ENCODE data around the gene HMCES.

Gene HMCES

DNA sequence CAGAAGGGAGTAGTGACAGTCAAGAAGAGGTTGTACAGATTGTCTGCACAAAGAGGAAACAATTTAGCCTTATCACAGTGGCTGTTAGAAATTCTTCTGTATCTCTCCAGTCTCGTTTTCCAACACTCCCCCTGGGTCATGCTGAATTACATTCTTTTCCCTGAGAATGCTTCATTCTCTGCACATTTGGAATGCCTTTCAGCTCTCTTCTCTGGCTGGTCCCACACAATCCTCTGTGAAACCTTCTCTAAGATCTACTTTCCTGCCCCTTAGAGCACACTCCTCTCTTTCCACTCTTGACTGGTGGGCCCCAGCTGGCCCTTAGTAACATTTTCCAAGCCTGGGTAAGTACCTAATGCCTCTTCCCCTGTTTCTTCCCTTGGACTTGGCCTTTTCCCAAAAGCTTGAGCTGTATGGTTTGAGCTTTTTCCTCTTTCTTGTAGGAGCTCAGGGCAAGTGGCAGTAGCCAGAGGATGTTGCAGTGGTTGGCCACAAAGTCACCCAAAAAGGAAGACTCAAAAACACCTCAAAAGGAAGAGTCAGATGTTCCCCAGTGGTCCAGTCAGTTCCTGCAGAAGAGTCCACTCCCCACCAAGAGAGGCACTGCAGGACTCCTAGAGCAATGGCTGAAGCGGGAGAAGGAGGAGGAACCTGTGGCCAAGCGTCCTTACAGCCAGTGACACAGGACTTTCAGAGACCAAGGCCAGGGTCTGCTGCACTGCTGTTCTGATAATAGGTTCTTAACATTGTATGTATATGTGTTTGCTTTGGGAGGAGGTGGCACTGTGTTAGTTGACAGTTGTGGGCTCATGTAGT, 25.7 kb downstream of the HMCES start:
- no peak for DNase-seq (ENCODE audit: low read depth in 3 of 3)

DNA sequence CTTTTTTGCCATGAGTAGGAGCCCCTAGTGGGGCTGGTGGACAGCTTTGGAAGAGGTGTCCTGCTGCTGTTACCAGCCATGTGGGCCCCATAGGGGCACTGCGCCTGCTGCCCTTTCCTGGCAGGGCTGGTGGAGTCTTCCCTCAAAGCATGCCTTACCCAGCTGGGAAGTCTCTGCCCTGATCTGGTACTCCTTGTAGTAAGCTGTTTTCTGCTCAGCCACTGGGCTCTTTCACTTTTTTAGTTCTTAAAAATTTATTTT, 26.2 kb downstream of the HMCES start:
- DNase-seq (ENCODE audit: low read depth in 3 of 3), result no peak

DNA sequence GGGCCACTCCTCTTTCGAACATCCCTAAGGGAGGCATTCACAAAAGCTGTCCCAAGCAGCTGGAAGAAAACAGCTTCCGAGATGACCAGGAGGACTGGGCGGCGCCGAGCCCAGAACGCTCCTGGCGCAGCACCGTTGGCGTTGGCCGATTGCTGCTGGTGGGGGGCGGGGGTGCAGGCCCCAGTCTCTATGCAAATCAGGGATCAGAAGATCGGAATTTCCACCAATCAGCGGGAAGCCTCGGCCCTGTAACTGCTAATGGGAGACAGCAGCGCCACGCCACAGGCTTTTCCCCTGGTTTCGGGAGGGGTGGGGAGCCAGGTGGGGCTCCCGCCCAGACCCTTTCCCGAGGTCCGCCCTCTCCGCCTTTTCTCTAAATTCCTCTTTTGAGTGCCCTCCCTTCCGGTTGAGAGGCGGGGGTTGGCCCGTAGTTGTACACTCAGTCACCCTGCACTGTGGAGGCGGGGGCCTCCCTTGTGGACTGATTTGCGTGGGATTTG, 27.0 kb downstream of the HMCES start:
- no peak for DNase-seq (ENCODE audit: low read depth in 3 of 3)

DNA sequence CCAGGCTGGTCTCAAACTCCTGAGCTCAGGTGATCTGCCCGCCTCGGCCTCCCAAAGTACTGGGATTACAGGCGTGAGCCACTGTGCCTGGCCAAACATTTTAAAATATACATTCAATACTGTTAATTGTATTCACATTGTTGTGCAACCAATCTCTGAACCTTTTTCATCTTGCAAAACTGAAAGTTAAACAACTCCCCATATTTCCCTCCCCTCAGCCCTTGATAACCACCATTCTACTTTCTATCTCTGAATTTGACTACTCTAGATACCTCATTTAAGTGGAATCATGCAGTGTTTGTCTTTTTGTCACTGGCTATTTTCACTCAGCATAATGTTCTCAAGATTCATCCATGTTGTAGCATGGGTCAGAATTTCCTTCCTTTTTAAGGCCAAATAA, 30.0 kb downstream of the HMCES start:
- no peak for DNase-seq (ENCODE audit: low read depth in 3 of 3)

DNA sequence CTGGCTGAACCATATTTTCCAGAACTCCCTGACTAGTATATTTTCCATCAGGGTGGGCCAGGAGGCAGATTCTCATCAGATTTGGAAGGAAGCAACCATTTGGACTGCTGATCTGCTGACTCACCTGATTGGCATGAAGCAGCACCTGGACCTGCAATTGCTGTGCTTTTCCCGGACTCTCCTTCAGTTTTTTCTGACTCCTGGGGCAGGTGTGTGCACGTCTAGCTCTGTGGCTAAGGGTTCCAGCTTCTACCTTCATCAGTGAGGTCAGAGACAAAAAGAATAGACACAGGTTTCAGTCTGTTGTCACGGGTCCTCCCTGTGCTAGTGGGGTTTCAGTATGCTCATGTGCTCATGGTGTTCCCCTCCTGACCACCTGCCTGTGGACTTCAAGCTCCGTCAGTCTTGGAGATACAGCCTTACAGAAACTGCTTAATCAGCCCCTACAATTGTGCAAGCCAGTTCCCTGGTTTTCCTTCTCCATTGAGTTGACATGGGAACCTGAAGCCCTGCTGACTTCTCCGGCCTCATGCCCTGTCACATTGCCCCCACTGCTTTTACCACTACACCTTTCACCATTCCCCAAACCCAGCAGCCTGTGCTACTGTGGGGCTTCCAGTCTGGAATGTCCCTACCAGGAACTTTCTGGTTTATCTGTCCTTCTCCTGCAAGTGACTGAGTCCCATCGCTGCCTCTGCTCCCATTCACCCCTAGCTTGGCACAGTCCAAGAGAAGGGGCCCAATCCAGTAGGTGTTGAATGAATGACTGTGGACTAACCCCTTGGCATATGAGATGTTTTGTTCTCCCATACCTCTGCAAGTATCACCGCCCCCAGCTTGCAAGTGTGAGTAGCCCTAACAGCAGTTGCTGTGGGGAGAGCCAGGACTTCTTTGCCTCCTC, 31.7 kb downstream of the HMCES start:
- no peak for DNase-seq (ENCODE audit: low read depth in 3 of 3)

DNA sequence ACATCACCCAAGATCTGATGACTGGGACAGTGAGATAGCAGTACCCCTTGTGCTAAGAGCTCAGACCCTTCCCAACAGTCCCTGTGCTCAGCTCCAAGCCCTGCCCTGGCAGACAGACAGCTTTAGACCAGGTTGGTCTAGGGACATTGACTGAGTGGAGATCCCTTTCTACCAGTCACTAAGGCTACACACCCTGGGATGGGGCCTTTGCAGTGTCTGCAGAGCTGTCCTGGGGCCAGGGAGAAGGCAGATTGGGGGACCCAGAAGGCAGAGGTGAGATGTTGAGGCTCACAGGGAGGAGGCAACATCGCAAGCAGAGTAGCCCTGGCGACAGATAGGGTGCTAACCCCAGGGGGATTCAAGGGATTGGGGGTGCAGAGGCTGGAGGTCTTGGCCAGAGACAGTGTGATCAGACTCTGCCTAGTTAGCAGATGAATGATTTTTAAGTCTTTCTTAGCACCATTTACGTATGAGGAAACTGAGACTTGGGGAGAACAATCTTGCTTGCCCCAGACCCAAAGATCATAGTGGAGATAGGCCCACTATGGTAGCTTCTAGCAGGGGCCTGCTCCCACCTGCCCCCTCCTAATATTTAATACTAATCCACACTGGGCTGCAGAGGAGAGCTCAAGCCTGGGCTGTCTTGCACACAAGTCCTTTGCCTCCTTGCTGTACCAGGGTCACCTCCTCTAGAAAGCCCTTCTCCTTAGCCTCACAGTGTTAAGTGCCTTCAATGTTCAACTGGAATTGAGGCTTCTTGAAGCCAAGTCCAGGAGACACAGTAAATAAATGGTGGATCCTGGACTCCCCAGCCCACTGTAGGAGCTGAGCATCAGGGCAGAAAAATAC, 32.6 kb downstream of the HMCES start:
- DNase-seq (ENCODE audit: low read depth in 3 of 3), result no peak

DNA sequence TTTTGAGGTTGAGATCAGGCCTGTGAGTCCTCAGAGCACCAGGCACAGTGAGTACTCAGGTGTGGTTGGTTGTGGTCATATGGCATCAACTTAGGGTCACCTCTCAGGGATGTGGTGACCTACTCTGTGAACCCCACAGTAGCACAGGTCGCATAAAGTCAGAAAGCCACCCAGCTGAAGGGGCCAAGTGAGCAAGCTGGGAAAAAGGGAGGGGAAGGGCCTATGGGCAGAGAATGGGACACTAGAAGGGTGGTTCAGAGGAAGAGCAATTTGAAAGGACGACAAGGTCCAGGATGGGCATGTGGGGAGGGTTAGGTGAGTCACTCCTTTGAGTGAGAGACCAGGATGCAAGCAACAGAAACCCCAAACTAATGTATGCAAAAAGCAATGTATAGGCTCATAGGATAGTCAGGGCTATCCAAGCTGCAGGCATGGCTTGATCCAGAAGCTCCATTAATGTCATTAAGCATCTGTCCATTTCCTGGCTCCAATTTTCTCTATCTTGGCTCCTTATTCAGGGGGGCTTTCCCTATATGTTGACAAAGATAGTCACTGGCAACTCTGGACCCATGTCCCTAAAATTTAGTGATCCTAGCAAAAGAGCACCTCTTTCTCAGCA, 33.5 kb downstream of the HMCES start:
- DNase-seq (ENCODE audit: low read depth in 3 of 3), result no peak

DNA sequence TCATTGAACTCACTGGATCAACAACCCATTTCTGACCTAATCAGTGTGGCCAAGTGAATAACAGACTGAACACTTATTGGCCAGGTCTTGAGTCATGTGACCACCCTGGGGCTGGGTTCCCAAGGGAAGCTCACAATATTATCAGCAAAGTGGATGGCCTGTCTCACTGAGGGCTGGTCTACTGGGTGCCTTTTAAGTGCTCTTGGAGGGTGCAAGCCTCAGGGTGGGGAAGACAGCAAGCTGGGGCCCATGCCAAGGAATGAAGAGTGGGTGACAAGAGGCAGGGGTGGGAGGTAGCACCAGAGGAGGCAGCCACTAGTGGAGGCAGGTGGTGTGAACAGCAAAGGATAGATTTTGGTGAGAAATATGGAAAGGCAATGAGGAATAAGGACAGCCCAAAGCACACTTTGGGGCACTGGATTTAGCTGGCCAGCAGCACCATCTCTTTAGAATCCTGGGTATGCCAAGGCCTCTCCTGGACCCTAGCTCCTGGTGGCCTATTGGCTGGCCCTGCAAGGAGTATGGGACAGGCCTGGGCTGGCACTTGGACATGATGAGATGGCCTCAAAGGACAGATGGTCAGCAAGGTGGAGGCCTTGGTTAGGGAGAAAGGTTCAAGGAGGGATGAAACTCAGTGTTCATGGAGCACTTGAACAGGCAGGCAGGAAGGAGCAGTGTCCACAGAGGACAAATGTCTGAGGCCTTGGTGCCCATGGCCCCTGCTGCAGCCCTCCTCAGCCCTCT, 34.2 kb downstream of the HMCES start:
- no peak for DNase-seq (ENCODE audit: low read depth in 3 of 3)

DNA sequence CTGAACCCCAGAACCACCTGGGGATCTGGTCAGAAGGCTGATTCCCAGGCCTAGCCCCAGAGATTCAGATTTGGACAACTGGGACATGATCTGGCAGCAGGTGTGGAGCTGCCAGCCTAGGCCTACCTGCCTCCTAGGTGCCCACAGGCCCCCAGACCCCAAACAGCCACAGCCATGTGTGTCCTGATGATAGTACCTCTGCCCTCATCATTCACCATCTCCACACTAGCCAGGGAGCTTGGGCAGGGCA, 34.7 kb downstream of the HMCES start:
- DNase-seq (ENCODE audit: low read depth in 3 of 3), result no peak

DNA sequence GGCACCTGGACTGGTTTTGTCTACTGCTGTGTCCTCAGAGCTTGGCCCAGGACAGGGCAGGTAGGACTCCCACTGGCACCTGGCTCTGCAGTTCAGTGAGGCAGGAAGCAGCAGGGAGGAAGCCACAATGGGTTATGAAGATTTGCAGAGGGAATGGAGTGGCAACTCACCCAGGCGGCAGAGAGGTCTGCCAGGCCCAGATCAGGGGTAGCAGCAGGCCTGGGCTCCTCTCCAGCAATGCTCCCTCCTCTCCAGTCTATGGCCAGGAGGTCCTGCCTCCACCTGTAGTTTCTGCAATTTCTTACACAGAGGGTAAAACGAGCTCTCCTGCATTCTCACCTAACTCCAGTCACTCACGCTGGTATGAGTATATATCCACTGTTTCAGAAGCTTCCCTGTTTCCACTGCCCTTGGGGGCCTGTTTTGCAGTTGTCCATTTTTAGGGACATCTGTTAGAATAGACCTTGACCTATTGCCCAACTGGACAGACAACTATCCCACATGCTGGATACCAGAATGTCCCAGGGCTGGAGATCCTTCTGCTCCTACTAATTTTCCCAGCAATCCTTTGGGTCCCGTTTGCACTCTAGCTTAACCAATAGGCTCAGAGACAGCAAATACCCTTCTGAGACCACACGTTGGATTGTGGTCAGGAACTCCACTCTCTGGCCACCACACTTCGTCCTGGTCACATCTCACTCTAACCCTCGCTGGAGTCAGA, 35.2 kb downstream of the HMCES start:
- no peak for DNase-seq (ENCODE audit: low read depth in 3 of 3)

DNA sequence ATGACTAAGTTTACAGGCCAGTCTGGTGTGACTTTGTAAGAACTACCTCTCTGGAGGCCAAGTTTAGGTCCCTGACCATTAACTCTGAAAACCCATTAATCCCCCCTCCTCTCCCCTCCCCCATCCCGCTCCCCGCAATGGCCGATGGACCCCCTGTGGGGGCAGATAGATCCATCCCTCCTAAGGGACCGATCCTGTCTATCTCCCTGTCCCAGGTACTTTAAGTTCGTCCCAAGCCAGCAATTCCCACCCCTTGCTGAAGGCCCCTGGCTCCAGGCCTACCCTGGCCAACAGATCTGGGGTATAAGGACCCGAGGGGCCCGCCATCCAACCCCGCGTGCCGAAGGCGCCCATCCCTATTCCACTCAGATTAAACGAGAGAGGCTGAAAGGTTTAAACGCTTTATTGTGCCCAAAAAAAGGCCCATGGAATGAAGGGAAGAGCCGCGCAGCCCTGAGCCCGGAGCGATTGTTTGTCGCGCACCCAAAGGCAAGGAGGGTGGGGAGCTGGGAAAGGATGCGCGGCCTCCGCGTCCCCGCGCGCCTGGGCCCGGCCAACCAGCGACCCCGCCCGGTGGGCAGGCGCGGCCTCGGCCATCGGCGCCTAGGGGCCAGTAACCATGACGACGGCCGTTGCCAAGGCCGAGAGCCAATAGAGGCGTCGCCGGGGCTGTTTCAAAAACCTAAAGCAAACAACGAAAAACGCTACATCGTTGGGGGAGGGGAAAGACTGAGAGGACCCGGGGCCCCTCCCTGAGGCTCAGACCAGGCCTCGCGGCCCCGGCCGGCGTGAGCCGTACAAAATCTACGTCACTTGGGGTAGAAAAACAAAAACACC, 35.9 kb downstream of the HMCES start:
- DNase-seq (ENCODE audit: low read depth in 3 of 3), result peak; percentile 32 to 51 (median 44)

DNA sequence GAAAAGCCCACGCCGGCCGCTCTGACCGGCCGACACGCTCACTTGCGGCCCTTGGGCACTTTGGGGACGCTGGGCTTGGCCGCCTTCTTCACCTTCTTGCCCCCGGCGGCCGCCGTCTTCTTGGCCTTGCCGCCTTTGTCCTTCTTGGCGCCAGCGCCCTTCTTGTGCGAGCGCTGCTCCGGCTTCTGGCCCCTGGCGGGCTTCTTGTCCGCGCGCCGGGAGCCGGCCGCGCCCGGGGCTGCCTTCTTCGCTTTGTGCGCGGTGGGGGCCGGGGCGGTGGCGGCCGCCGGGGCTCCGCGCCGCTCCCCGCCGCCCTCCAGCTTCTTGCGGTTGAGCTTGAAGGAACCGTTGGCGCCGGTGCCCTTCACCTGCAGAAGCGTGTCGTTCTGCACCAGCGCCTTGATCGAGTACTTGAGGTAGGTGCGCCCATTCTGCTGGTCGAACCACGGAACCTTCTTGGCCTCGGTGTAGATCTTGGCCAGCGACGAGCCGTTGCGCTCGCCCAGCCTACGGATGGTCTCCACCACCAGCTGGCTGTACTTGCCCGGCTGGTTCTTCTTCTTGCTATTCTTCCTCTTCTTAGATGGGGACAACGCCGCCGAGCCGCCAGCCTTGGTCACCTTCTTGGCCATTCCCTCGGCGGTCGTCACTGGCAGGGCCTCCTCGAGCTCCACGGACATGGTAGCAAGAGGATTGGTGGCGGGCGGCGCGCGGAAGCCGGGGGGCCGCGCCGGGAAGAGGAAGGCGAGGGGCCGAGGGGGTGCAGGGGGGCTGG, 36.7 kb downstream of the HMCES start:
- DNase-seq (ENCODE audit: low read depth in 3 of 3), result peak in 1 of 3 donors; percentile 23

DNA sequence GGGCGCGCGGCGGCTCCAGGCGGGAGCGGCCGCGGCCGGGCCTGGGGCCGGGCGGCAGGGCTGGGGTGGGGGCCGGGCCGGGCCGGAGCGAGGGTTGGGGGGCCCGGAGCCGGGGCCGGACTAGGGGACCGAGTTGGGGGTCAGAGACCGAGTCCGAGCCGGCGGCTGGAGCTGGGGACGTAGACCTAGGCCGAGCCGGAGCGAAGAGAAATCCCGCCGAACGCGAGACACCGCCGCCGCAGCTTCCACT, 37.3 kb downstream of the HMCES start:
- no peak for DNase-seq (ENCODE audit: low read depth in 3 of 3)

DNA sequence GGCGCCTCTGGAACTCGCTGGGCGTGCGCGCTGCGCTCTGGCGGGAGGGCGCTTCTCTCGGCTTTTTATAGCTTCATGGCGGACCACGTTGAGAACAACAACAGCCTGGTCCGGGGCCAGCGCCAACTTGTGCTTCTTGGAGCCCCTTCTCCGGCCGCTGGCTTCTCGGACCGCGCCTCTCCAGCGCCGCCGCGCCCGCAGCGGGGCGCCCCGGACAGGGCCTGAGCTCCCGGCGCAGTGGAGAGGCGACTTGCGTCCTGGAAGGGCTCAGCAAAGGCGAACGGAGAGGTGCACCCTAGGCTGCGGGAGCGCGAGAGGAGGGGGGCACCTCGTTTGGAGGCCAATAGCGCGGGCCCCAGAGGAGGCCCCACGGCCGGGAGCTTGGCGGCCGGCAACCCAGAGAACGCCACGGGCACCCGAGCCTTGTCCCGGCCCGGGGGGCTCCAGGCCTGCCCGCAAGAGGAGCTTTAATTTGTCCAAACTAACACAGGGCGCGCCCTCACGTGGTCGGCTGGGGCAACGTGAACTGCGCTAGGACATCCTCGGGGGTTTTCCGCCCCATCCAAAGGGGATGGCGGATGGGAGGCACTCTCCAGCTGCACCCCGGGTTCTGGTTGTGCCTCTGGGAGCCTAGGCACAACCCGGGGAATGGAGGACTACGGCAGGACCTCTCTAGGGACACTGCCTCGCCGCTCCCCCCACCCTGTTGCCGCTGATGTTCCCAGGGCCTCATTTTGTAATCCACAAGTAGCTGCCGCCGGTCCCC, 37.8 kb downstream of the HMCES start:
- DNase-seq (ENCODE audit: low read depth in 3 of 3), result peak; percentile 72 to 91 (median 88)

DNA sequence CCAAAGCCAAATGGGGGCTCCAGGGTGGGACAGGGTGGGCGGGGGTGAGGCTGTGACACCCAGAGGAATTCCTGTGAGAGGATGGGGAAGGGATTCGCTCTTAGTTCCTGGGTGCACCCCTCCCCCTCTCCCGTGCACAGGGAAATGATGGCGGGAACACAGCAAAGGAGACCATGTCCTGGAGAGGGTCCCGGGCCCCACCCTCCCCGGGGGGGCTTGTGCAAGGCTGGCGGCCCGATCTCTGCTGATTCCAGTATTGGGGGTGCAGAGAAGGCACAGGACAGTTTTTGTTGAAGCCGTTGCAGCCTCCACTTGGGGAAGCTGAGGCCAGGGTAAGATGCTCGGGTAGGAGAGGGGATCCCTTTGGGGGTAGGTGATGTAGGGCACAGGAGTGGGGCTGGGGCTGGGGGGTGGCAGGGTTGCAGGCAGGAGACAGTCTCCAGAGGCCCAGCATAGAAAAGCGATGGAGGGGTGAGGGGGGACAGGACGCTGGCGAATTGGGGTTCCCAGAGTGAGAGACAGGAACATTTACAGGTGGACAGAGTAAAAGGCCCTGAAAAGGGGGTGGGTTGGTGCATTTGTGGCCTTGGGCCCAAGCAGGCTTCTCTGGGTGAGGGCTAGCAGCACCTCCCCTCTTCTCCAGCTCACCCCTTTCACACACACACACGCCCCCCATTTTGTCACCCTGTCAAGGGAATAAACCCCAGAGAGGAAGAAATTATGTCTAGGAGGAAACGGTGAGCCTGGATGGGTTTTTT, 38.5 kb downstream of the HMCES start:
- DNase-seq (ENCODE audit: low read depth in 3 of 3), result no peak

DNA sequence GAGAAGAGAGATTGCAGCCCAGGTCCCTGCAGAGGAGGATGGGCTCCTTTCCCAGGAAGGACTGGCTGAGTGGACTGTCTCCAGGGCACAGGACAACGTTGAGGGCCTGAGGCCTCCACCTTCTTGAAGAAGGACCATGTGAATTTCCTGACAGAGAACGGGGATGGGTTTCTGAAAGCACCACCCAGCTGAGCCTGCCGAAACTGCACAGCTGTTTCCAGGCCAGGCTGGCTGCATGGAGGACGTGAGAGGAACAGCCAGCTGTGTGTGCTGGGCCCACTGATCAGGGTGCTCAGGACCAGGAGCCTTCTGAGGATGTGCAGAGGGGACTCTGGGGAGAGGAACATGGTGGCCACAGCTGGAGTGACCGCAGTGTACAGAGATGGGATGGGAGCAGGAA, 39.2 kb downstream of the HMCES start:
- DNase-seq (ENCODE audit: low read depth in 3 of 3), result no peak

DNA sequence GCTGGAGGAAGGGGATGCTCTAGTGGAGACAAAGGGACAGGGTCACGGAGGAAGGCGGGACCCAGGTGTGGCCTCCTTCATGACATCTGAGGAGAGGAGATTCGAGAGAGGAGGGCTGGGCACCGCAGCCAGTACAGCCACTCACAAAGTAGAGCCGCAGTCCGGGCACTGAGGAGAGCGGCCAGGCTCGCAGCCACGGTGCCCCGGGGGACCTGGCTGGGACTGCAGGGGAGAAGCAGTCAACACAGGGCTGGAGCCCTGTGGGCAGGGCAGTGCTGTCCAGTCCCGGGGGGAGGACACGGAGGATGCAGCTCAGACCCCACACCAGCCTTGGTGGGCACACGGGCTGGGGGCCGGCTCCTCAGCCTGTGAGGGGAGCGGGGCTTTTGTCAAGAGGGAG, 40.3 kb downstream of the HMCES start:
- DNase-seq (ENCODE audit: low read depth in 3 of 3), result no peak

DNA sequence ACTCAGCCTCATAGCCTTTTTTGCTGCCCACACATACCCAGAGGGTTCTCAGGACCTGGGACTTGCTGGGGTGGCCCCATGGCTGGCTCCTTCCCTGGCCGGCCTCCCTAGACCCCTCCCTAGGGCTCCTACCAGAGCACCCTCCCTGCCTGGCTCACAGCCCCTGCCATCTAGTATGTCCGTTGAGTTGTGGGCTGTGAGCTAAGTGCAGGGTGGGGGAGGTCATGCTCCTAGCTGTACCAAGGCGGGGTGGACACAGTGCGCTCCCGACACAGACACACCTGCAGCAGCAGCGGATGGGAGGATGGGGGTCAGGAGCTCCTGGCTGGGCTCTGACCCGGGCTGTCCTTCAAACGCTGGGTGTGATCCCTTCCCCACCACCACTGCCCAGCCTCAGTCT, 41.6 kb downstream of the HMCES start:
- no peak for DNase-seq (ENCODE audit: low read depth in 3 of 3)
